ENCODE data around the gene C20orf173. TPM values are rescaled to one million over a fixed set of nuclear protein-coding genes. Genes with fewer than 3 reads are reported as not detected.
A peak's percentile ranks its signal among the peaks of the same experiment; 100 is the strongest.
"Not testable (repeated sequence)": the region's sequence is repeated elsewhere in the genome, so short reads cannot be mapped to it uniquely, and the experiment has no call there.

C20orf173 gene
- total and polyA plus RNA-seq, 4 experiments from 2014 or later: not detected

DNA sequence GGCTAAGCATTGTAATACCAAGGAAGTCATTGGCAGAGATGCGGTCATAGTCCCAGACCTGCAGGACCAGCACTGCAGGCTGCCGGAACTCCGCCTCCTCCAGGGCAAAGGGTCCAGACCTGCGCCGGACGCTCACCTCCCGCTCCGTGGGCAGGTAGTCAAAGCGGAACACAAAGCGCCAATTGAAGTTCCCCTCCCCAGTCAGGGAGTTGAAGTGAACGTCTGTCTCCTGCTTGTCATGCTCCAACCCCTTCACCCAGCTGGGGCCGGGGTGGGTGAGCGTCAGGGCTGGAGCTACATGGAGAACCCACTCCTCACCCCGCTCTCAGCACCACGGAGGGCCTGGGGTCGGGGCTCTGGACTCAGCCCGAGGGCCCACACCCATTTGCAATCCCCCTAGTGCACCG is 30.7 kb upstream of the C20orf173 start:
- Mint-ChIP-seq H3K27me3 (no peaks in the 10 kb centered on the region), H3K36me3 (peaks cover 22 to 27% of the 10 kb centered on the region in 2 donors), H3K9me3 (no peaks in the 10 kb centered on the region), H3K4me3 (no peak overlapping the region), H3K4me1 (peaks cover 0 to 2% (median 0%) of the 10 kb centered on the region in 4 donors), H3K27ac (no peak overlapping the region)
- Histone ChIP-seq H3K4me1 (ENCODE audit: insufficient read depth, low read length) (no peaks in the 10 kb centered on the region), H3K36me3 (ENCODE audit: insufficient read depth, low read length) (peaks cover 14% of the 10 kb centered on the region), H3K4me3 (ENCODE audit: low read length in 2 of 2) (no peak overlapping the region), H3K27ac (ENCODE audit: low read depth, low read length) (no peak overlapping the region), H3K27me3 (ENCODE audit: insufficient read depth, low read length) (no peaks in the 10 kb centered on the region), H3K9me3 (ENCODE audit: control insufficient read depth in 1 of 2, low read length in 2 of 2) (no peaks in the 10 kb centered on the region)
- intact Hi-C loops (cut with micrococcal nuclease): no loop called here
- ChIA-PET POLR2A (ENCODE audit: partially characterized antibody) (no interaction called here), CTCF (ENCODE audit: partially characterized antibody) (no interaction called here)
- DNase-seq: no peak

GRCh38 chr20:35559042-35559693 is 29.7 kb upstream of the C20orf173 start:
- intact Hi-C loops (cut with micrococcal nuclease): no loop called here
- Histone ChIP-seq H3K9me3 (ENCODE audit: control insufficient read depth in 1 of 2, low read length in 2 of 2) (no peaks in the 10 kb centered on the region), H3K36me3 (ENCODE audit: insufficient read depth, low read length) (peaks cover 21% of the 10 kb centered on the region), H3K4me3 (ENCODE audit: low read length in 2 of 2) (no peak overlapping the region), H3K27me3 (ENCODE audit: insufficient read depth, low read length) (no peaks in the 10 kb centered on the region), H3K4me1 (ENCODE audit: insufficient read depth, low read length) (no peaks in the 10 kb centered on the region), H3K27ac (ENCODE audit: low read depth, low read length) (no peak overlapping the region)
- POLR2A ChIA-PET (ENCODE audit: partially characterized antibody): no interaction called here
- Mint-ChIP-seq H3K4me1 (peaks cover 0 to 2% (median 0%) of the 10 kb centered on the region in 4 donors), H3K27me3 (no peaks in the 10 kb centered on the region), H3K9me3 (no peaks in the 10 kb centered on the region), H3K27ac (peak overlapping the region in 1 of 7 donors; percentile 23), H3K36me3 (peaks cover 32 to 37% of the 10 kb centered on the region in 2 donors), H3K4me3 (no peak overlapping the region)
- CTCF ChIA-PET (ENCODE audit: partially characterized antibody): no interaction called here
- DNase-seq: no peak

- no peak for DNase-seq
- peaks cover 0 to 2% (median 0%) of the 10 kb centered on the region in 4 donors for H3K4me1 Mint-ChIP-seq
- Histone ChIP-seq H3K27me3 (ENCODE audit: insufficient read depth, low read length) (no peaks in the 10 kb centered on the region), H3K36me3 (ENCODE audit: insufficient read depth, low read length) (peaks cover 27% of the 10 kb centered on the region), H3K4me1 (ENCODE audit: insufficient read depth, low read length) (no peaks in the 10 kb centered on the region), H3K4me3 (ENCODE audit: low read length in 2 of 2) (no peak overlapping the region), H3K27ac (ENCODE audit: low read depth, low read length) (no peak overlapping the region), H3K9me3 (ENCODE audit: control insufficient read depth in 1 of 2, low read length in 2 of 2) (no peaks in the 10 kb centered on the region)
- no peaks in the 10 kb centered on the region for H3K27me3 Mint-ChIP-seq
- H3K4me3 Mint-ChIP-seq: no peak overlapping the region
- peaks cover 32 to 43% of the 10 kb centered on the region in 2 donors for H3K36me3 Mint-ChIP-seq
- no peaks in the 10 kb centered on the region for H3K9me3 Mint-ChIP-seq
- ChIA-PET POLR2A (ENCODE audit: partially characterized antibody) (no interaction called here), CTCF (ENCODE audit: partially characterized antibody) (no interaction called here)
- peak overlapping the region in 1 of 7 donors; percentile 29 for H3K27ac Mint-ChIP-seq
- intact Hi-C loops (cut with micrococcal nuclease): no loop called here
Measured at GRCh38 chr20:35558451-35558850, 29.0 kb upstream of the C20orf173 start.

DNA sequence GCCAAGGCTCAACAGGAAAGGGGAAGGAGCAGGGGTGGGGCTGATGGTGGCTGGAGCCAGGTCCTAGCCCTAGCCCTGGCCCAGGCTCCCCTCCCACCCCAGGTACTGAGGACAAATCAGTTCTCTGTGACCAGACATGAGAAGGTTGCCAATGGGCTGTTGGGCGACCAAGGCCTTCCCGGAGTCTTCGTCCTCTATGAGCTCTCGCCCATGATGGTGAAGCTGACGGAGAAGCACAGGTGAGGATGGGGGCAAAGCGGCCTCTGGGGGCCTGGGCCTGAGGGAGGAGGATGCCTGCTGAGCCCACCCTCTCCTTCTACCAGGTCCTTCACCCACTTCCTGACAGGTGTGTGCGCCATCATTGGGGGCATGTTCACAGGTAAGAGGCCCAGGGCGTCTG is 27.4 kb upstream of the C20orf173 start:
- no peaks in the 10 kb centered on the region for H3K9me3 ChIP-seq (ENCODE audit: control insufficient read depth in 1 of 2, low read length in 2 of 2)

GRCh38 chr20:35555951-35556645 is 26.6 kb upstream of the C20orf173 start:
- H3K27ac Mint-ChIP-seq: peak overlapping the region in 1 of 7 donors; percentile 41
- H3K27ac ChIP-seq (ENCODE audit: low read depth, low read length): no peak overlapping the region
- no peak for DNase-seq
- peaks cover 0 to 2% (median 0%) of the 10 kb centered on the region in 4 donors for H3K4me1 Mint-ChIP-seq
- no peaks in the 10 kb centered on the region for H3K4me1 ChIP-seq (ENCODE audit: insufficient read depth, low read length)
- H3K27me3 Mint-ChIP-seq: no peaks in the 10 kb centered on the region
- H3K4me3 ChIP-seq (ENCODE audit: low read length in 2 of 2): no peak overlapping the region
- no peak overlapping the region for H3K4me3 Mint-ChIP-seq
- ChIA-PET POLR2A (ENCODE audit: partially characterized antibody) (no interaction called here), CTCF (ENCODE audit: partially characterized antibody) (no interaction called here)
- intact Hi-C loops (cut with micrococcal nuclease): no loop called here
- no peaks in the 10 kb centered on the region for H3K9me3 ChIP-seq (ENCODE audit: control insufficient read depth in 1 of 2, low read length in 2 of 2)
- no peaks in the 10 kb centered on the region for H3K27me3 ChIP-seq (ENCODE audit: insufficient read depth, low read length)
- no peaks in the 10 kb centered on the region for H3K9me3 Mint-ChIP-seq
- peaks cover 35% of the 10 kb centered on the region for H3K36me3 ChIP-seq (ENCODE audit: insufficient read depth, low read length)
- H3K36me3 Mint-ChIP-seq: peaks cover 32 to 43% of the 10 kb centered on the region in 2 donors

More for the DNA sequence above, 27.4 kb upstream of the C20orf173 start:
- DNase-seq: no peak
- ChIA-PET CTCF (ENCODE audit: partially characterized antibody) (no interaction called here), POLR2A (ENCODE audit: partially characterized antibody) (no interaction called here)
- no peak overlapping the region for H3K27ac Mint-ChIP-seq
- peaks cover 0 to 2% (median 0%) of the 10 kb centered on the region in 4 donors for H3K4me1 Mint-ChIP-seq
- H3K36me3 Mint-ChIP-seq: peaks cover 32 to 43% of the 10 kb centered on the region in 2 donors
- no peak overlapping the region for H3K4me3 ChIP-seq (ENCODE audit: low read length in 2 of 2)
- no peaks in the 10 kb centered on the region for H3K9me3 Mint-ChIP-seq
- H3K4me3 Mint-ChIP-seq: no peak overlapping the region
- no peaks in the 10 kb centered on the region for H3K27me3 ChIP-seq (ENCODE audit: insufficient read depth, low read length)
- peaks cover 34% of the 10 kb centered on the region for H3K36me3 ChIP-seq (ENCODE audit: insufficient read depth, low read length)
- intact Hi-C loops (cut with micrococcal nuclease): no loop called here
- no peaks in the 10 kb centered on the region for H3K27me3 Mint-ChIP-seq
- H3K27ac ChIP-seq (ENCODE audit: low read depth, low read length): no peak overlapping the region
- H3K4me1 ChIP-seq (ENCODE audit: insufficient read depth, low read length): no peaks in the 10 kb centered on the region

- POLR2A ChIA-PET (ENCODE audit: partially characterized antibody); H3K9me3 Mint-ChIP-seq; DNase-seq; H3K27me3 Mint-ChIP-seq; H3K4me1 ChIP-seq (ENCODE audit: insufficient read depth, low read length); H3K4me1 Mint-ChIP-seq; H3K27ac Mint-ChIP-seq; CTCF ChIA-PET (ENCODE audit: partially characterized antibody); H3K4me3 Mint-ChIP-seq; H3K27ac ChIP-seq (ENCODE audit: low read depth, low read length); H3K9me3 ChIP-seq (ENCODE audit: control insufficient read depth in 1 of 2, low read length in 2 of 2); intact Hi-C loops (cut with micrococcal nuclease); H3K4me3 ChIP-seq (ENCODE audit: low read length in 2 of 2); H3K27me3 ChIP-seq (ENCODE audit: insufficient read depth, low read length): not testable (repeated sequence)
- peaks cover 32 to 43% of the 10 kb centered on the region in 2 donors for H3K36me3 Mint-ChIP-seq
- peaks cover 35% of the 10 kb centered on the region for H3K36me3 ChIP-seq (ENCODE audit: insufficient read depth, low read length)
Measured at GRCh38 chr20:35555461-35555860, 26.0 kb upstream of the C20orf173 start.

- Mint-ChIP-seq H3K9me3 (no peaks in the 10 kb centered on the region), H3K27ac (no peak overlapping the region), H3K4me3 (no peak overlapping the region), H3K27me3 (no peaks in the 10 kb centered on the region), H3K36me3 (peaks cover 37 to 50% of the 10 kb centered on the region in 2 donors), H3K4me1 (no peaks in the 10 kb centered on the region)
- Histone ChIP-seq H3K9me3 (ENCODE audit: control insufficient read depth in 1 of 2, low read length in 2 of 2) (no peaks in the 10 kb centered on the region), H3K36me3 (ENCODE audit: insufficient read depth, low read length) (peaks cover 46% of the 10 kb centered on the region), H3K4me3 (ENCODE audit: low read length in 2 of 2) (no peak overlapping the region), H3K27me3 (ENCODE audit: insufficient read depth, low read length) (no peaks in the 10 kb centered on the region), H3K27ac (ENCODE audit: low read depth, low read length) (no peak overlapping the region), H3K4me1 (ENCODE audit: insufficient read depth, low read length) (no peaks in the 10 kb centered on the region)
- no peak for DNase-seq
- CTCF ChIA-PET (ENCODE audit: partially characterized antibody): no interaction called here
- intact Hi-C loops (cut with micrococcal nuclease): no loop called here
- POLR2A ChIA-PET (ENCODE audit: partially characterized antibody): interaction anchor here (0.6 kb wide), 1 partner anchor 11 kb away, joined by 3 read pairs; the partner anchor contains the start of gene ERGIC3
Measured at GRCh38 chr20:35552914-35553313, 23.5 kb upstream of the C20orf173 start.

All from CD4-positive, alpha-beta memory T cell (primary cell).